Embryonic facial prominence (tissue), 1 donor: ENCODE results near the gene SSR2.

Source experiments
- DNase-seq: peaks from one replicate; pipeline ENCODE4 v3.0.0-alpha.2; 2016; ENCODE audit errors: extremely low spot score

The SSR2 gene

GRCh38 chr1:155974208-155975115 is 46.3 kb downstream of the SSR2 start:
- no peak for DNase-seq

- no peak for DNase-seq
Measured at GRCh38 chr1:155973723-155974122, 47.0 kb downstream of the SSR2 start.

- DNase-seq = no peak
Measured at GRCh38 chr1:155971910-155972809, 48.6 kb downstream of the SSR2 start.

- no peak for DNase-seq
Measured at GRCh38 chr1:155970531-155971167, 50.1 kb downstream of the SSR2 start.

GRCh38 chr1:155969377-155969791 is 51.4 kb downstream of the SSR2 start:
- no peak for DNase-seq

- DNase-seq = no peak
Measured at GRCh38 chr1:155968670-155969069, 52.1 kb downstream of the SSR2 start.

GRCh38 chr1:155968051-155968400 is 52.7 kb downstream of the SSR2 start:
- DNase-seq = no peak

- no peak for DNase-seq
Measured at GRCh38 chr1:155967341-155968050, 53.3 kb downstream of the SSR2 start.

- DNase-seq = no peak
Measured at GRCh38 chr1:155966750-155967149, 54.0 kb downstream of the SSR2 start.

GRCh38 chr1:155966135-155966534 is 54.6 kb downstream of the SSR2 start:
- DNase-seq = no peak

GRCh38 chr1:155964193-155964592 is 56.6 kb downstream of the SSR2 start:
- no peak for DNase-seq

GRCh38 chr1:155962599-155963211 is 58.0 kb downstream of the SSR2 start:
- DNase-seq = no peak

GRCh38 chr1:155961937-155962336 is 58.8 kb downstream of the SSR2 start:
- DNase-seq = no peak

- DNase-seq = no peak
Measured at GRCh38 chr1:155960081-155960745, 60.5 kb downstream of the SSR2 start.
